ENCODE results near the gene GFI1. TPM values are rescaled to one million over a fixed set of nuclear protein-coding genes. Genes with fewer than 3 reads are reported as not detected.
"Not testable (repeated sequence)": the region's sequence is repeated elsewhere in the genome, so short reads cannot be mapped to it uniquely, and the experiment has no call there.

GFI1 gene
- under 1 TPM in 2 of 4 donors, not detected in 2; 0.36 to 0.48 TPM for total RNA-seq

DNA sequence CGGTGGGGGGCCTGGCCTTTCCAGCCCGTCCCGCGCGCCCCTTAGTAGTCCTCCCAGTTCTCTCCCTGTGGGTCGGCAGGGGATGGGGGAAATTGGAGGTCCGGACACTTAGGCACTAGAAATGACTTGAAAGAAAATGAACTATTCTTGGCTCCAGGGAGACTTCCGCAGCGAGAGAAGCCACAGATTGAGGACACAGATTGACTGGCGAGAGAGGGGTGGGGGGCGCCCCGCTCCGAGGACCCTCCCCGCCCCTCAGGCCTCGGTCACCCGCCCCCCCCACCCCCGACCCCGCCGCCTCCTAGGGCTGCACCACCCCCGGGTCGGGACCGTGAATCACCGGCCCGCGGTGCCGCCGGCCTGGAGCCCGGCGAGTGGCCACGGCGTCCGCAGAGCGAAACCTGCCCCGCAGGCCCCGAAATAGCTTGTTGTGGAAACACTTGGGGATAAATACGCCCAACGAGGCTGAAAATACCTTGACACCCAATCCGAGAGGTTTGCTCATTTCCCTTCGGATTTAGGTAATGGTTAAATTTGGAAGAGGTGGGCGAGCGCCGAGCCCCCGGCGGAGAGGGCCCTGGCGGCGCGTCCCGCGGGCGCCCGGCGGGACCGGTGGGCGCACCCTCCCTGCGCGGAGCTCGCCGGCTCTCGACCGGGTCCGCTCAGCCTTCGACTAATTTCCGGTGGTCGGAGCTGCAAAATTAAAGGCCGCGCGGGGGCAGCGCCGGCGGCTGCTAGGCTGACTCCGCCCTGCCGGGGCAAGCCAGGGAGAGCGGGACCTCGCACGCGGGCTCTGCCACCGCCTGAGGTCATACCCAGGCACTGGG lies at the start of gene GFI1:
Gene GFI1, minus strand, starts transcription at position 675 of the 827 bp plus-strand sequence. CDS start 3,438 bp downstream, outside the sequence.
- Histone ChIP-seq H3K4me3 (peak within 1 kb of the TSS; percentile 60), H3K27me3 (peaks cover 82% of the 10 kb centered on the region)

DNA sequence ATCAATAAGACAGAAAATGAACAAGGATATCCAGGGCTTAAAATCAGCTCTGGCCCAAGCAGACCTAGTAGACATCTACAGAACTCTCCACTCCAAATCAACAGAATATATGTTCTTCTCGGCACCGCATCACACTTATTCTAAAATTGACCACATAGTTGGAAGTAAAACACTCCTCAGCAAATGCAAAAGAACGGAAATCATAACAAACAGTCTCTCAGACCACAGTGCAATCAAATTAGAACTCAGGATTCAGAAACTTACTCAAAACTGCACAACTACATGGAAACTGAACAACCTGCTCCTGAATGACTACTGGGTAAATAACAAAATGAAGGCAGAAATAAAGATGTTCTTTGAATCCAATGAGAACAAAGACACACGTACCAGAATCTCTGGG lies 45.6 kb upstream of the GFI1 start:
- H3K9me3 ChIP-seq; H3K27me3 ChIP-seq; H3K27ac ChIP-seq; DNase-seq (ENCODE audit: low spot score in 2 of 2); H3K36me3 ChIP-seq; H3K4me1 ChIP-seq; H3K4me3 ChIP-seq: not testable (repeated sequence)
- 93% methylated on average over 4 of the region's 4 CpGs for WGBS

More for the DNA sequence above, at the start of gene GFI1:
- Histone ChIP-seq H3K9me3 (no peaks in the 10 kb centered on the region), H3K27ac (no peak within 1 kb of the TSS), H3K4me1 (peaks cover 56% of the 10 kb centered on the region), H3K36me3 (no peaks in the 10 kb centered on the region)
- TF ChIP-seq POLR2A (IDR thresholded peaks at IDR 0.05) (no peak), POLR2AphosphoS5 (IDR thresholded peaks at IDR 0.05) (no peak), EP300 (IDR thresholded peaks at IDR 0.05) (no peak)
- TF ChIP-seq, protein P1, sequence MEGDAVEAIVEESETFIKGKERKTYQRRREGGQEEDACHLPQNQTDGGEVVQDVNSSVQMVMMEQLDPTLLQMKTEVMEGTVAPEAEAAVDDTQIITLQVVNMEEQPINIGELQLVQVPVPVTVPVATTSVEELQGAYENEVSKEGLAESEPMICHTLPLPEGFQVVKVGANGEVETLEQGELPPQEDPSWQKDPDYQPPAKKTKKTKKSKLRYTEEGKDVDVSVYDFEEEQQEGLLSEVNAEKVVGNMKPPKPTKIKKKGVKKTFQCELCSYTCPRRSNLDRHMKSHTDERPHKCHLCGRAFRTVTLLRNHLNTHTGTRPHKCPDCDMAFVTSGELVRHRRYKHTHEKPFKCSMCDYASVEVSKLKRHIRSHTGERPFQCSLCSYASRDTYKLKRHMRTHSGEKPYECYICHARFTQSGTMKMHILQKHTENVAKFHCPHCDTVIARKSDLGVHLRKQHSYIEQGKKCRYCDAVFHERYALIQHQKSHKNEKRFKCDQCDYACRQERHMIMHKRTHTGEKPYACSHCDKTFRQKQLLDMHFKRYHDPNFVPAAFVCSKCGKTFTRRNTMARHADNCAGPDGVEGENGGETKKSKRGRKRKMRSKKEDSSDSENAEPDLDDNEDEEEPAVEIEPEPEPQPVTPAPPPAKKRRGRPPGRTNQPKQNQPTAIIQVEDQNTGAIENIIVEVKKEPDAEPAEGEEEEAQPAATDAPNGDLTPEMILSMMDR (IDR thresholded peaks at IDR 0.05), result no peak
- WGBS, result 2% methylated on average over 52 of the region's 77 CpGs
- no peak for DNase-seq (ENCODE audit: low spot score in 2 of 2)

DNA sequence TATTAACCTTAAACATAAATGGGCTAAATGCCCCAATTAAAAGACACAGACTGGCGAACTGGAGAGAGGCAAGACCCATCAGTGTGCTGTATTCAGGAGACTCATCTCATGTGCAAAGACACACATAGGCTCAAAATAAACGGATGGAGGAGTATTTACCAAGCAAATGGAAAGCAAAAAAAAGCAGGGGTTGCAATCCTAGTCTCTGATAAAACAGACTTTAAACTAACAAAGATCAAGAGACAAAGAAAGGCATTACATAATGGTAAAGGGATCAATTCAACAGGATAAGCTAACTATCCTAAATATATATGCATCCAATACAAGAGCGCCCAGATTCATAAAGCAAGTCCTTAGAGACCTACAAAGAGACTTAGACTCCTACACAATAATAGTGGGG lies 45.2 kb upstream of the GFI1 start:
- H3K9me3 ChIP-seq; H3K27me3 ChIP-seq; H3K36me3 ChIP-seq; H3K27ac ChIP-seq; H3K4me1 ChIP-seq; DNase-seq (ENCODE audit: low spot score in 2 of 2); H3K4me3 ChIP-seq: not testable (repeated sequence)
- 93% methylated on average over 3 of the region's 3 CpGs for WGBS

DNA sequence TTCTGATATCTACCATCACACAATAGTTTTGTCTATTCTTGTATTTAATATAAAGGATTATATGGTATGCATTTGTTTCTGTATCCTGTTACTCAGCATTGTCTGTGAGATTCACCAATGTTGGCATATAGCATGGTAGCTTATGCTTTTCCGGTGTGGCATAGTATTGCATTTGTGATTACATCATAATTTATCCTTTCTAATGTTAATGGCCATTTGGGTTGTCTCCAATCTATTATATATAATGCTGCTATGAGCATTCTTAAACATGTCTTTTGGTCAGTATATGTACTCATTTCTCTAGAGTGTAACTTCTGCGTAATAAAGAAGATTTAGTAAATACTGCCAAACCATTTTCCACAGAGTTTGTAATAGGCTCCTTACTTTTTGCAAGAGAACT lies 40.9 kb upstream of the GFI1 start:
- no peak for TF ChIP-seq POLR2A (IDR thresholded peaks at IDR 0.05)
- TF ChIP-seq, protein P1 (IDR thresholded peaks at IDR 0.05), result no peak
- TF ChIP-seq EP300 (IDR thresholded peaks at IDR 0.05), result no peak
- TF ChIP-seq POLR2AphosphoS5 (IDR thresholded peaks at IDR 0.05), result no peak
- Histone ChIP-seq H3K36me3 (no peaks in the 10 kb centered on the region), H3K27me3 (no peaks in the 10 kb centered on the region), H3K4me1 (no peaks in the 10 kb centered on the region), H3K9me3 (no peaks in the 10 kb centered on the region), H3K27ac (no peak overlapping the region), H3K4me3 (no peak overlapping the region)
- WGBS, result 90% methylated on average over 2 of the region's 2 CpGs
- DNase-seq (ENCODE audit: low spot score in 2 of 2), result no peak

DNA sequence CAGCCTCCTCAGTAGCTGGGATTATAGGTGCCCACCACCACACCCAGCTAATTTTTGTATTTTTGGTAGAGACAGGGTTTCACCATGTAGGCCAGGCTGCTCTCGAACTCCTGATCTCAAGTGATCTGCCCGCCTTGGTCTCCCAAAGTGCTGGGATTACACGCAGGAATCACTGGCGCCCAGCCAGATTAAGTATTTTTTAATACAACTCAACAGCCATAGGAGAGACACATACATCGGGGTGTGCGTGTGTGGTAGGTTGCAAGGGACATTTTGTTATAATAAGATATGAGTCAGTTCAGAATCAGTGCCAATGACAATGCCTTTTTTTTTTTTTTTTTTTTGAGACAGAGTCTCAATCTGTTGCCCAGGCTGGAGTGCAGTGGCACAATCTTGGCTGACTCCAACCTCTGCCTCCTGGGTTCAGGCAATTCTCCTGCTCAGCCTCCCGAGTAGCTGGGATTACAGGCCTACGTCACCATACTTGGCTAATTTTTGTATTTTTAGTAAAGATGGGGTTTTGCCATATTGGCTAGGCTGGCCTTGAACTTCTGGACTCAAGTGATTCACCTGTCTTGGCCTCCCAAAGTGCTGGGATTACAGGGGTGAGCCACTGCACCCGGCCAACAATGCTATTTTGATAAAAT lies 38.3 kb upstream of the GFI1 start:
- H3K9me3 ChIP-seq; H3K4me1 ChIP-seq; DNase-seq (ENCODE audit: low spot score in 2 of 2); H3K36me3 ChIP-seq; H3K27me3 ChIP-seq; H3K27ac ChIP-seq; H3K4me3 ChIP-seq: not testable (repeated sequence)
- 95% methylated on average over 9 of the region's 9 CpGs for WGBS

DNA sequence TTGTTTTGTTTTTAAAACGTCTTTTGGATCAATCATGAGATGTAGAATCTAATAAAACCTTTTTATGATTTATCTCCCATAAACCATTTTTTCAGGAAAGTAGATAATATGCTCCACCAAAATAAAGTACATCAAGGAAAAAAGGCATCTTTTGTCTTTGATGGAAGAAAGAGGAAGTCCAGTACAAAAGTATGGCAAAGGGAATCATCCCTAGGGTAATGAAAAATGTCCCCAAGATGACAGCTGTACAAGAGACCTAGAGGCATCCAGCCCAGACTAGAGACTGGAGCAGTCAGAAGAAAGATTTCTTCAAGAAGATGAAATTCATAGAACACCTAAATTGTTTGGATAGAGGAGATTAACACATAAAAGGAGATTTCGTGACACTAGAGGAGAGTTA lies 32.3 kb upstream of the GFI1 start:
- no peak for DNase-seq (ENCODE audit: low spot score in 2 of 2)
- Histone ChIP-seq H3K27me3 (no peaks in the 10 kb centered on the region), H3K9me3 (no peaks in the 10 kb centered on the region), H3K4me3 (no peak overlapping the region), H3K36me3 (no peaks in the 10 kb centered on the region), H3K4me1 (no peaks in the 10 kb centered on the region), H3K27ac (no peak overlapping the region)
- TF ChIP-seq EP300 (IDR thresholded peaks at IDR 0.05) (no peak), POLR2AphosphoS5 (IDR thresholded peaks at IDR 0.05) (no peak), POLR2A (IDR thresholded peaks at IDR 0.05) (no peak)
- TF ChIP-seq, protein P1 (IDR thresholded peaks at IDR 0.05), result no peak
- 64% methylated on average over 2 of the region's 2 CpGs for WGBS
